ENCODE measurements around the gene LIAS.

DNA sequence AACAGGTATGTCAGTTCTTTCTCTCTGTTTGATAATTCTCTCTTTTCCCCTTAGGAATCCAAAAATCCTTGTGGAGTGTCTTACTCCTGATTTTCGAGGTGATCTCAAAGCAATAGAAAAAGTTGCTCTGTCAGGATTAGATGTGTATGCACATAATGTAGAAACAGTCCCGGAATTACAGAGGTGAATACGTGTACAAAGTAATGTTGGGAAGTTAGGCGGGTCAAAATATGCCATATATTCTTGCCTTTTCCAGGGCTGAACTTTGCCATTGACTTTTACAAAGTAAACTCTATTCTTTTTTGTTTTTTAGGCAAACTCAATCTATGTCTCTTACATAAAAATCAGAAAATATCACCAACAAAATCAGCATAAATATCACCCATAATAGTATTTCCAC is 8.6 kb downstream of the LIAS start:
- TF ChIP-seq, protein P1, sequence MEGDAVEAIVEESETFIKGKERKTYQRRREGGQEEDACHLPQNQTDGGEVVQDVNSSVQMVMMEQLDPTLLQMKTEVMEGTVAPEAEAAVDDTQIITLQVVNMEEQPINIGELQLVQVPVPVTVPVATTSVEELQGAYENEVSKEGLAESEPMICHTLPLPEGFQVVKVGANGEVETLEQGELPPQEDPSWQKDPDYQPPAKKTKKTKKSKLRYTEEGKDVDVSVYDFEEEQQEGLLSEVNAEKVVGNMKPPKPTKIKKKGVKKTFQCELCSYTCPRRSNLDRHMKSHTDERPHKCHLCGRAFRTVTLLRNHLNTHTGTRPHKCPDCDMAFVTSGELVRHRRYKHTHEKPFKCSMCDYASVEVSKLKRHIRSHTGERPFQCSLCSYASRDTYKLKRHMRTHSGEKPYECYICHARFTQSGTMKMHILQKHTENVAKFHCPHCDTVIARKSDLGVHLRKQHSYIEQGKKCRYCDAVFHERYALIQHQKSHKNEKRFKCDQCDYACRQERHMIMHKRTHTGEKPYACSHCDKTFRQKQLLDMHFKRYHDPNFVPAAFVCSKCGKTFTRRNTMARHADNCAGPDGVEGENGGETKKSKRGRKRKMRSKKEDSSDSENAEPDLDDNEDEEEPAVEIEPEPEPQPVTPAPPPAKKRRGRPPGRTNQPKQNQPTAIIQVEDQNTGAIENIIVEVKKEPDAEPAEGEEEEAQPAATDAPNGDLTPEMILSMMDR (conservative IDR thresholded peaks at IDR 0.05; ENCODE audit: low read length), result no peak
- no peak for TF ChIP-seq EZH2phosphoT487 (IDR thresholded peaks at IDR 0.05; ENCODE audit: borderline replicate concordance)
